ENCODE measurements around the gene LEUTX. TPM values are rescaled to one million over a fixed set of nuclear protein-coding genes. Genes with fewer than 3 reads are reported as not detected.
"Not testable (repeated sequence)": the region's sequence is repeated elsewhere in the genome, so short reads cannot be mapped to it uniquely, and the experiment has no call there.

LEUTX gene, protein sequence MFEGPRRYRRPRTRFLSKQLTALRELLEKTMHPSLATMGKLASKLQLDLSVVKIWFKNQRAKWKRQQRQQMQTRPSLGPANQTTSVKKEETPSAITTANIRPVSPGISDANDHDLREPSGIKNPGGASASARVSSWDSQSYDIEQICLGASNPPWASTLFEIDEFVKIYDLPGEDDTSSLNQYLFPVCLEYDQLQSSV
- polyA plus RNA-seq (2013, experiment 1 of 2; ENCODE audit: insufficient read length), result not detected
- not detected for polyA plus RNA-seq (2013, experiment 2 of 2; ENCODE audit: insufficient read length)

DNA sequence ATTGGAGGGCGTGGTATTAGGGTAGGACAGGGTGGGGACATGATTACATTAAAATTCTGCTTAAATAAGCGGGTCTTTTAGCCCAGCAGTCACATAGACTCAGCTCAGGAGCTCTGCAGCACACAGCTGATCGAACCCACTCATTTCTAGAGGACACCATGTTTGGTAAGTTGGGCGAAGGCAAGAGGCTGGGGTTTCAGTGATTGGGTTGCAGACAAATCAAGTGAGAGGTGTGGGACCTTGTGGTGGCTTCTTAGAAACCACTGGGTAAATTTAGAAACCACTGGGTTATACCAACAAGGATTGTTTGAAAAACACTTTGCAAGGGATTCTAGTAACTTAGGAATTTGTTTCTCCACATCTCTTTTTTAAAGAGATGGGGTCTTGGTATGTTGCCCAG is at the start of gene LEUTX:
LEUTX (plus strand) TSS at position 92 of the 400 bp plus-strand sequence; CDS start at position 159, 67 bp downstream.
- no peak for DNase-seq

DNA sequence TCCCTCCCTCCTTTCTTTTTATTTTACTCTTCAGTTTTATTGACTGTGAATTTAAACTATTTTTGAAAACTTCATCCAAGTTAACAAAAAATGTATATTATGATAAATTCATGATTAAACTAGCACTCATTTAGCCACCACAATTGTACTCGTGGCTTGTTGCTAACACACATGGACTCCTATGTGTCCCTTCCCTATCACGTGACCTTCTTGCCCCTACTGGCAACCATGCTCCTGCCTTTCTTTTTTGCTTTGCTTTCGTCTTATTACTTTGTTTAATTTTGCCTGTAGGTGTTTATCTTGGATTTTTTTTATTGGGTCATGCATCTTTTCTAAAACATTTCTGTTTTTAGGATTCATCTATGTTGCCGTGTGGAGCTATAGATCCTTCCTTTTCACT is 49.1 kb upstream of the LEUTX start:
- no peak for DNase-seq

DNA sequence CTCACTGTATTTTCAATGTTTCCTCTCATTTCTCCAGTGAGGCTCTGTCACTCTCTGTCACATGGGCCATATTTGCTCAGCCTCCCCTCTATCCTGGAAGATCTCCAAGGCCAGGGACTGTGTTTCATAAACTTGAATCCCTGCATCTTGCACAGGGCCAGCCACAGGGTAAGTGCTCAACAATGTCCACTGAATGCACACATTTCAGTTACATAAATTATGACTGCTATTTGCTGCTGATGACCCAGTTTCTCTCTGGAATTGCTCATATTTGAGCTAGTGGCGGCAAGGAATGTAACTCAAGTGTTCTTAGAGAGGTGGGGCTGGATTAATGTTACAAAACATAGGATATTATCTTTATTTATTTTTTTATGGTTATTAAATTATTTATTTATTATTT is 47.0 kb upstream of the LEUTX start:
- DNase-seq, result no peak

DNA sequence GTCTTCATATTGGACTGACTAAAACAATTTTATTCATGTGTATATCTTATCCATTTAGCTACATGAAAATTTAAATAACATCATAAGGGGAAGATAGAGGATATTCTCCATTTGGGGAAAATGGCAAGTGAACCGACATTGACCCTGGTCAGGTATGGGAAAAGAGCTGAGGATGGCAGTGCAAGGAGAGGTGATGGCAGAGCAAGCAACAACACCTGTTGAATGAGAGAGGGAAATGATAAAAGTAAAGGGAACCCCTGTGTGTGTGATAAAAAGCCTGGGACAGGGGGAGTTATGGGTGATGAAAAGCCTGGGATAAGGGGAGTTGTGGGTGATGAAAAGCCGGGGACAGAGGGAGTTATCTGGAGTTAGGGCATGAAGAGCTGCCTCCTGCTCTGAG is 44.8 kb upstream of the LEUTX start:
- no peak for DNase-seq

DNA sequence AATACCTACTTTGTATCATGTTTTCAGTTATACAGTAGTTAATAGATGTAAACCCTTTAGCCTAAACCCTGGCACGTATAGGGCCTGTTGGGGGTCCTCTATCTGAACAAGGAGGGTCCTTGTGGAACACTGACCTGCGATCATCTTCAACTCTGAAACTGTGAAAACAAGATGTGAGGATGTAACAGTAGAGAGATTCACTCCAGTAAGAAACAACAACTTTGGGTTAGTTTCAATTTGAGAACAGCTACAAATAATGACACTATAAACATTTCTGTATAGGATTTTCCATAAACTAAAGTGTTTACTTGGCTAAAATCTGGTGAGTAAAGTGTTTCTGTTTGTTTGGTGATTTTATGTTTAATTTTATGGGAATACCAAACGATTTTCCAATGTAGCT is 43.0 kb upstream of the LEUTX start:
- no peak for DNase-seq

DNA sequence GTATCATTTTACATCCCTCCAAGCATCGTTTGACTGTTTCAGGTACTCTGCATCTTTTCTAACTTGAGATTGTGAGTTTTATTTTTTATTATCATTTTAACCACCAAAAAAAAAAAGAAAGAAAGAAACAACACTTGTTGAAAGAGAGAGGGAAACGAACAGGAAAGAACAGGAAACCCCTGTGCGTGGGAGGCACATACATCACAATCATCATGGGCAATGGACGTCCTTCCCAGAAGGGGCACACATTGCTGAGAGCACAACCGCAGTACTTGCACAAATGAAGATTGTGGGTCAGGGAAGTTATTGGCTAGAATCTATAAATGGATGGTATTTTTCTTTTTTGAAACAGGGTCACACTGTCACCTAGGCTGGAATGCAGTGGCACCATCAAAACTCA is 42.6 kb upstream of the LEUTX start:
- no peak for DNase-seq

DNA sequence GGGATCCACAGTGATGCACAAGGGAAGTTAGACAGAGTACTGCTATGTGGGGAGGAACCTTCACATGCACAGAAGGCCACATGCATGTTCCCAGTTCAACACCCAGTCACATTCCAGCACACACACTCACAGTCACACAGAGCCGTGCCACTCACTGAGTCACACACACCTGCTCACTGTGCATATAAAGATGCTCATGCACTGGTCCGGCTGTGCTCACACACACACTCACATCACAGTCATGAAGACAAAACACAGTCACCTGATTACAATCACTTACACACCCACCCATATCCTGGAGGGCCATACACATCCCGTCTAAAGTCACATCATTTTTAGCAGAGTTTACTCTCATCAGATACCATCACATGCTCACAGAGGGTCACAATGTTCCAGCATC is 41.3 kb upstream of the LEUTX start:
- DNase-seq, result no peak

DNA sequence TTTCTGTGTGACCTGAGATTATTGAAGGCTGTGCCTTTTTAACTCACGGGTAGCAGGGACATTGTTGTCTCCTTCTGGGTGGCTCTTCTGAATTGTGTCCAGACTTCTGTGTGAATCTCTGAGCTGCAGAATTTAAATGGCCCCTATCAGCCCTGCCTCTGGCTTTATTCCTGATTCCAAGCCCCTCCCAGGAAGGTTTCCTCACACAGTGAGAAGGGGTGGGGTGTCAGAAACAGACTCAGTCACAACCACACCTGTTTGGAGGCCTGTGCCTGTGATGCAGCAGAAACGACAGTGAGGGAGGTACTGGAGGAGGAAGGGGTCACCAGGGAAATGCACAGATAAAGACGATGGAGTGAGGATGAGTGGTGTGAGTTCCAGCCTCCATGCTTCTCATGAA is 40.8 kb upstream of the LEUTX start, which contains the start of gene CLC:
CLC (minus strand) TSS at position 139 of the 400 bp plus-strand sequence; CDS start at position 62, 77 bp downstream.
- DNase-seq, result no peak

DNA sequence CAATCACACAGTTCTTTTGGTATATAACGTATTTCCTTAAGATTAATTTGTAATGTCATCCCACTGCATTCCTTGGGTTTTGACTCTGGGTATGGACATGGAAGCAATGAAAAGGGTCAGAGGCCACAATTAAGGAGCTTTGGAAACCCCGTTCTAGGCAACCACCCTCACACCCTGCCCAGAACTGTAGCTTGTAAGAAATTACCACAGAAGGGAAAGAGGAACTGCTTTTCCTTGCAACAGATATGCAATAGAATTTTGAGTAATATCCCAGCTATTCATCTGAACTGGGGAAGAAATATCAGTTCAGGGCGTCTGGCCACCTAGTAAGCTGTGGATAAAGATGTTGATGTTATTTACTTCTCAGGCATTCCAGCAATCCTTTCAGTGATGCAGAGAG is 39.8 kb upstream of the LEUTX start:
- no peak for DNase-seq

DNA sequence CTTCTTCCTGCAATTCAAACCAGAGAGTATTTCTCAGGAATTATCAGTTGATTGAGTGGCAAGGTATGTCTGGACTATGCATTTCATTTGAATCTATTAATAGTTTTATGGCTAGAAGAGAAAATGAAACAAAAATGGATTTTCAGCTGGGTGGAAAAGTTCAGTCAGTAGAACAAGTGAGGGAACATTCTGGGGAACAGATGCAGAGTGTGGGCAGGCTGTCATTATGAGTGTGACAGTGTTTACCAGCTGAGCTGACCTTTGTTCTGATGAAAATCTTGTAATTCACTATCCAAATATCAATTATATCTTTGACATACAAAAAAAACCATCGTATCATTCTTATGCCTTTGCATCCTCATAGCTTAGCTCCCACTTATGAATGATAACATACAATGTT is 38.3 kb upstream of the LEUTX start:
- no peak for DNase-seq

DNA sequence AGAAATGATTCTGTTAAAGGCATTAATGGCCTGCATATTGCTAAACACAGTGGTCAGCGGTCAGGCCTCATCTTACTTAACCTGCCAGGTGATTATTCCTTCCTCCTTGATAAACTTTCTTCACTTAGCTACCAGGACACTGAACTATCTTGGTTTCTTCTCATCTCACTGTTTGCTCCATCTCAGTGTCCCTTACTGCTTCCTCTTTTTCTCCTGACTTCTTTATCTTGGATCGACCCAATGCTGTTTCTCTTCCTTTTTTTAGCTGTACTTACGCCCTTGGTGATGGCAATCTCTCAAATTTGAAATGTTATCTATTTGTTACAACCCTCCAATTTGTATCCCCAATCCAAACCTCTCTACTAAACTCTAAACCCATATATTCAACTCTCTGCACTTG is 33.0 kb upstream of the LEUTX start:
- no peak for DNase-seq

DNA sequence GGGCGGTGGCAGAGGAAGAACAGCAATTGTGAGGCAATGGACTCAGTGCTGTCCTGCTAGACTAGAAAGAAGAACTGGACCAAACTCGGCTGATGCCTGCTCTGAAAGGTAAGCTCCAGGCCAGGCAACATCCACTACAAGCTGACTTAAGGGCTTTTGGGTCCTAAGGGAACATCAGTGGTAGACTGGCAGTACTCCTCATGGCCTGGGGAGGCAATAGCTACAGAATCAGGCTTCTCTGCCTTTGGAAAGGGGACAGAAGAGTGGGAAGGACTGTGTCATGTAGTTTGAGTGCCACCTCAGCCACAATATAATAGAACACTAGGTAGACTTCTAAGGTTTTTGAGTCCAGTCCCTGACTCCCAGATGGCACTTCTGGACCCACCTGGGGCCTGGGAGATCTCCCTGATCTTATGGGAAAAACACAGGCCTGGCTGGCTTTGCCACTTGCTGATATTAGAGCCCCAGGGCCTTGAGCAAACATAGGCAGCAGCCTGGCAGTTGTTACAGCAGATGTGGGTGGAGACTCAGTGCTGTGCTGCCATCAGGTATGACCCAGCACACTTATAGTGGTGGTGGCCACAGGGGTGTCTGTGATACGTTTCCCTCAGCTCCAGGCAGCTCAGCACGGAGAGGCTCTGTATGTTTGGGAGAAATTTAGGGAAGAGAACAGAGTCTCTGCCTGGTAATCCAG is 31.7 kb upstream of the LEUTX start:
- no peak for DNase-seq

DNA sequence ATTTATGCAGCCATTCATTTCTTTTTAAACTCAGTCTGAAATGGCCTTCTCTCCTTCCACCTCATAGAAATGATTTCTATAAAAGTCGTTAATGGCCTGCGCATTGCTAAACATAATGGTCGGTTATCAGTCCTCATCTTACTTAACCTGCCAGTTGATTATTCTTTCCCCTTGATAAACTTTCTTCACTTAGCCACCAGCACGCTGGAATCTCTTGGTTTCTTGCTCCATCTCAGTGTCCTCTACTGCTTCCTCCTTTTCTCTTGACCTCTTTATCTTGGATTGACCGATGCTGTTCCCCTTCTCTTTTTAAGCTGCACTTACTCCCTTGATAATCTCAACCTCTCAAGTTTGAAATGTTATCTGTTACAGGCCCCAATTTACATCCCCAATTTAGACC is 28.7 kb upstream of the LEUTX start:
- DNase-seq, result no peak

DNA sequence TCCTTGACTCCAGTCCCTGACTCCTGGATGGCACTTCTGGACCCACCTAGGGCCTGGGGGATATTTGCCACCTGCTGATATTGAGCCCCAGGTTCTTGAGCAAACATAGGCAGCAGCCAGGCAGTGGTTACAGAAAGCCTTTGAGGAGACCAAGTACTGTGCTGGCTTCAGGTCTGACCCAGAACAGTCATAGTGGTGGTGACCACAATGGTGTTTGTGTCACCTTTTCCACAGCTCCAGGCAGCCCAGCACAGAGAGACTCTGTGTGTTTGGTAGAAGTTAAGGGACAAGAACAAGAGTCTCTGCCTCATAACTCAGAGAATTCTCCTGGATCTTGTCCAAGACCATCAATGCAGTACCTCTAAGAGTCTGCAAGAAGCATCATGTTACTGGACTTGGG is 26.3 kb upstream of the LEUTX start:
- DNase-seq, result no peak

DNA sequence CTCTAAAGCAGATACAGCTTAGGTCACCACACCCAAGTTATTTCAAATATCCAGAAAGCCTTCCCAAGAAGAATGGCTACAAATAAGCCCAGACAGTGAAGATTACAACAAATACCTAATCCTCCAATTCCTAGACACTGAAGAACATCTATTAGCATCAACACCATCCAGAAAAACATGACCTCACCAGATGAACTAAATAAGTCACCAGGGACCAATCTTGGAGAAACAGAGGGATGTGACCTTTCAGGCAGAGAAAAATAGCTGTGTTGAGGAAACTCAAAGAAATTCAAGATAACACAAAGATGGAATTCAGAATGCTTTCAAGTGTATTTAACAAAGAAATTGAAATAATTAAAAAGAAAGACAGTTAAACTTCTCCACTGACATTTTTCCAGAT is 25.9 kb upstream of the LEUTX start:
- no peak for DNase-seq

DNA sequence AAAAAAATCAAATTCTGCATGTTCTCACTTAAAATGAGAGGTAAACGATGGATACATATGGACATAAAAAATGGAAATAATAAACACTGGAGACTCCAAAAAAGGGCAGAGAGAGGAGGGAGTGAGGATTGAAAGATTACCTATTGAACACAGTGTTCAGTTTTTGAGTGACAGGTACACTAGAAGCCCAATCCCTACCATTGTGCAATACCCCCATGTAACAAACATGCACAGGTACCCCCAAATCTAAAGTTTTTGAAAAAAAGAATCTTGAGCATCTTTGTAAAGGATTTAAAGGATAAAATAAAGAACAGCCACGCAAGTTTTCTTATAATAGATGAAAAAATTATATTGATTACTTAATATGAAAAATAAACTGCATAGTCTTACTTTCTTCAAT is 24.1 kb upstream of the LEUTX start:
- no peak for DNase-seq

DNA sequence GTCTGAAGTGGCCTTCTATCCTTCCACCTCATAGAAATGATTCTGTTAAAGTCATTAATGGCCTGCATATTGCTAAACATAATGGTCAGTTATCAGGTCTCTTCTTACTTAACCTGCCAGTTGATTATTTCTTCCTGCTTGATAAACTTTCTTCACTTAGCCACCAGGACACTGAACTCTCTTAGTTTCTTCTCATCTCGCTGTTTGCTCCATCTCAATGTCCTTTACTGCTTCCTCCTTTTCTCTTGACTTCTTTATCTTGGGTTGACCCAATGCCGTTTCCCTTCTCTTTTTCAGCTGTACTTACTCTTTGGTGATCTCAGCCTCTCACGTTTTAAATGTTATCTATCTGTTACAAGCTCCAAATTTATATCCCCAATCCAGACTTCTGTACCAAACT is 23.7 kb upstream of the LEUTX start:
- no peak for DNase-seq

DNA sequence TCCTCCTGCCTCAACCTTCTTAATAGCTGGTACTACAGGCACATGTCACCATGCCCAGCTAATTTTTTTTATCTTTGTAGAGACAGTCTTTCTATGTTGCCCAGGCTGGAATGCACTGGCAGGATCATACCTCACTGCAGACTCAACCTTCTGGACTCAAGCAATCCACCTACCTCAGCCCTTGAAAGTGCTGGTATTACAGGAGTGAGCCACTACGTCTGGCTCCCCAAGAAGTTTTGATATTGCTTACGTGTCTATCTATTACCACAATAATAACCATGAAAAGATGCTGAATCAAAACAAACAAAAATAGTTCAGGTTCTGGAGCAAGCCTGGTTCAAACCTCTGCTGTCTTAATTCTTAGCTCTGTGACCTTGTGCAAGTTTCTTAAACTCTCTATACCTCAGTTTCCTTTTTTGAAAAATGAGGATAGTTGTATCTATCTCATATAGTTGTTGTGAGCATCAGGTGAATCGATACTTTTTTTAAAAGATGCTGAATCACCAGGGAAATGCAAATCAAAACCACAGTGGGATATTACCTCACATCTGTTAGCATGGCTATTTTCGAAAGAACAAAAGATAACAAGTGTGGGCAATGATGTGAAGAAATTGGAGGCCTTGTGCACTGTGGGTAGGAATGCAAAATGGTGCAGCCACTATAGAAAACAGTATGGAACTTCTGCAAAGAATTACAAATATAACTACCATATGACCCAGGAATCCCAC is 19.0 kb upstream of the LEUTX start:
- no peak for DNase-seq

DNA sequence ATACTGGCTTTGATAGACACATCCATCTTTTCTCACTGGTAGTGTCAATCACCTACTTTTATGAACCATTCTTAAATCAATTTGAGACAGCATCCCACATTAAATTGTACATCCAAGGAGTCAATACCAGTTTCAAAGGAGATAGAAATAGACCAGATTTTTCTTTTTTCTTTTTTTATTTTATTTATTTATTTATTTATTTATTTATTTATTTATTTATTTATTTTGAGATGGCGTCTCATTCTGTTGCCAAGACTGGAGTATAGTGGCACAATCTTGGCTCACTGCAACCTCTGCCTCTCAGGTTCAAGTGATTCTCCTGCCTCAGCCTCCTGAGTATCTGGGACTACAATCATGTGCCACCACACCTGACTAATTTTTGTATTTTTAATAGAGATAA is 16.8 kb upstream of the LEUTX start:
- not testable (repeated sequence) for DNase-seq

DNA sequence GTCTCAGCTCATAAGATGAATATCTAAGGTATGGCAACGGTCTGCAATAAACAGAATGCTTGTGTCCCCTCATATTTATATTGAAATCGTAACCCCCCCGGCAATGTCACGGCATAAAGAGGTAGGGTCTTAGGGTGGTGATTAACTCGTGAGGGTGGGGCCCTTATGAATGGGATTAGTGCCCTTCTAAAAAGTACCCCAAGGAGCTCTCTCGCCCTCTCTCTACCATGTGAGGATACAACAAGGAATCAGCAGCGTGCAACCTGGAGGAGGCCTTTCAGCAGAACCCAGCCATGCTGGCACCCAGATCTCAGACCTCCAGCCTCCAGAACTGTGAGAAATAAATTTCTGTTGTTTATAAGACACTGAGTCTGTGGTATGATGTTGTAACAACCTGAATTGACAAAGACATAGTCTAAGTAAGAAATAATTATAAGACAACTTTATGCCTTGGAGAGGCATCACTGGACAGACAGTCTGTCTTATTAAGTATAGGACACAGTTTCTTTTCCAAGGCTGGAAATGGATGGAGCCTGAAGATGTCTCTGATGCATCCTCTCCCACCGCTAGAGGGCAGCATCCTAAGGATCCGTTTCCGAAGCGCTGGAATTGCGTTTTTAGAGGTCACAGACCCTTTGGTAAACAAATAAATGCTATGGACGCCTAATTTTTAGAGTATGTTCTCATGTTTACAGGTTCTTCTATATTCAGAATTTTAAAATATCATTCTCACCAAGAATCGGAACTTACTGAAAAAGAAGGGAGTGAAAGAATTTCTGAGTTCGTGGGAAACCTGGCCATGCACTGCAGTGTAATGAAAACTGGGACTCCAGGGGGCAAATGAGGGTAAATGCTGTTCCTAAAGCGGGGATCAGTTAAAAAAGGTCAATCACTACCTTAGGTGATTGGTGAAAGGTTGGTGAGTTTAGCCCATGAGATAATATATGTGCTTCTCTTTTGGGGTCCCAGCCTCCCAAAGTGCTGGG is 13.3 kb upstream of the LEUTX start:
- DNase-seq, result peak; percentile 26

DNA sequence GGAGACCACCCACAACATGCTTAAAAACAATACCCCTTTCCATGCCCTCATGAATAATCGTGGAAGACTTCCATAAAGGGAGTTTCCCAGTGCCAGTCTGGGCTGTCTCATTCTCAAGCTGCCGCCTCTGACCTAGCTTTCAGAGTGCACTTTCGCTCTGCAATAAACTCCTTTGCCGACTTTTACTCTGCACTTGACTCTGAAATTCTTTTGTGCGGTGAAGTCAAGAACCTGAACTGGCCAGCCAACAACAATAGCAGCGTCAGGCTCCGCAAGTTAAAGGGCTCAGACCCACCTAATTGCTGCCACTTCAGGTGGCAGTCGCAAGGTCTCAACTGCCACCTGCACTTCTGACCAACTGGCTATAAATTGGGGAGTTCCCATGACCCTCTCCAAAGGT is 10.3 kb upstream of the LEUTX start:
- no peak for DNase-seq

DNA sequence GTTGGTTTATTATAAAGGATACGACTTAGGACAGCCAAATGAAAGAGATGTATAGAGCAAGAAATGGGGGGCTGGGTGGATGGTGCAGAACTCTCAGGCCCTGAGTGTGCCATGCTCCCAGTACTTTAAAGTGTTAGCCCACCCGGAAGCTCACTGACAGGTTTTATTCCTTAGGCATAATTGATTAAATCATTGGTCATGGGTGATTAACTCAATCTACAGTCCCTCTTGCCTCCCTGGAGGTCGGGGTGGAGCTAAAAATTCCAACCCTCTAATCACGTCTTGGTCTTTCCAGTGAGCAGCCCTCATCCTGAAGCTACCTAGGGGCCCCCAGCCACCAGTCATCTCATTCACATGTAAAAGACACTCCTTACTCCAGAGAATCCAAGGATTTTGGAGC is 9.9 kb upstream of the LEUTX start:
- DNase-seq, result no peak

DNA sequence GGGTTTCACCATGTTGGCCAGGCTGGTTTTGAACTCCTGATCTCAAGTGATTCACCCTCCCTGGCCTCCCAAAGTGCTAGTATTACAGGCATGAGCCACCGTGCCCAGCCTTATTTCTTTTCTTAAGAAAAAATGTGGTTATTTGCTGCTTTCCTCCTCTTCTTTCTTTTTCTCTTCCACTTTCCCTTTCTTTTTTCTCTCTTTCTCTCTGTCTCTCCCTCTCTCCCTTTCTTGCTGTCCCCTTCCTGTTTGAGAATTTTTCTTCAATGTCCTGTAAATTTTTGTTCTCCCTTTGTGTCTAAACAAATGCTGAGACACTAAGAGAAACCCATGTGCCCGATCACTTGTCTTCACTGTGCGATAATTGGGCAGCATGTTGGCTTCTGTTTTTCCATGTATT is 2.2 kb downstream of the LEUTX start:
- no peak for DNase-seq

Measured in fibroblast of skin of abdomen (primary cell).